Prostate gland (tissue), 2 donors: ENCODE measurements around the gene PDS5A. TPM values are rescaled to one million over a fixed set of nuclear protein-coding genes. Genes with fewer than 3 reads are reported as not detected.

Experiments
- DNase-seq: peaks from one replicate; pipeline ENCODE4 v3.0.0-alpha.2; 2019; ENCODE audit warnings: low spot score
- H3K27ac ChIP-seq, 2 donors: fragments of 200-600 bp; sonication (generic); 2 replicates each; pipeline ENCODE4 v1.5.1; 2017 to 2019
- H3K27me3 ChIP-seq: fragments of 200-600 bp; sonication (generic); replicated peaks from 2 replicates; pipeline ENCODE4 v1.5.1; 2019; ENCODE audit not compliant: insufficient read depth
- H3K36me3 ChIP-seq, 2 donors: fragments of 200-600 bp; sonication (generic); 1 replicate in 1 of 2; 2 replicates in 1 of 2; pipeline versions ENCODE4 v1.5.1 to v1.8.1; 2017 to 2019
- H3K4me1 ChIP-seq: fragments of 200-600 bp; sonication (generic); replicated peaks from 2 replicates; pipeline ENCODE4 v1.5.1; 2019
- H3K4me3 ChIP-seq, 2 donors: fragments of 200-600 bp; sonication (generic); 2 replicates each; pipeline ENCODE4 v1.5.1; 2017 to 2019
- H3K9me3 ChIP-seq: fragments of 200-600 bp; sonication (generic); 2 replicates; pipeline ENCODE4 v1.5.1; 2017
- CTCF ChIP-seq, 4 experiments: fragments of 200-600 bp in 2 of 4; fragments of 450-650 bp in 2 of 4; sonication (generic) in 2 of 4; IDR thresholded peaks; 1 replicate in 3 of 4; 2 replicates in 1 of 4; pipeline ENCODE4 v1.5.1; 2016 to 2019; ENCODE audit warnings: antibody characterized with exemption in 4 of 4, mild to moderate bottlenecking in 2 of 4, moderate library complexity in 2 of 4
- POLR2A ChIP-seq: fragments of 450-650 bp; IDR thresholded peaks from one replicate; pipeline ENCODE4 v1.6.1; 2016; ENCODE audit warnings: antibody characterized with exemption, mild to moderate bottlenecking
- POLR2AphosphoS5 ChIP-seq: sonication (generic); formaldehyde crosslinking; IDR thresholded peaks from one replicate; pipeline ENCODE4 v1.6.1; 2017; ENCODE audit warnings: antibody characterized with exemption
- WGBS: methylation state at CpG from one replicate; pipeline ENCODE4 v1.1.5; 2018; 5-methylcytosine and 5-hydroxymethylcytosine counted together
- intact Hi-C: fragments of 100-400 bp; cut with DNase I; formaldehyde crosslinking; loops from one replicate; pipeline ENCODE4 v1.14.2; 2022
- total RNA-seq, 2 donors: library from RNA; depleted of rRNA; stranded (reverse); fragments of >200 nt; gene quantifications; one replicate each; pipeline ENCODE4 v1.1.0, GENCODE V29; 2016

PDS5A gene
- total RNA-seq, 2 donors from 2014 or later: 55.7 to 57.0 TPM

DNA sequence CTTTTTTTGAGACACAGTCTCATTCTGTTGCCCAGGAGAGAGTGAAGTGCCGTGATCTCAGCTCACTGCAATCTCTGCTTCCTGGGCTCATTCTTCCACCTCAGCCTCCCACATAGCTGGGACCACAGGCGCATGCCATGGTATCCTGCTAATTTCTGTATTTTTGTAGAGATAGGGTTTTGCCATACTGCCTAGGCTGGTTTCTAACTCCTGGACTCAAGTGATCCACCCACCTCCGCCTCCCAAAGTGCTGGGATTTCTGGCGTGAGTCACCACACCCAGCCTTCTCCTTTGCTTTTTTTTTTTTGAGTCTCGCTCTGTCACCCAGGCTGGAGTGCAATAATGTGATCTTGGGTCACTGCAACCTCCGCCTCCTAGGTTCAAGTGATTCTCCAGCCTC is 94.1 kb downstream of the PDS5A start:
- no peaks in the 10 kb centered on the region for H3K4me1 ChIP-seq
- WGBS: 97% methylated on average over 6 of the region's 6 CpGs
- H3K27me3 ChIP-seq: no peaks in the 10 kb centered on the region
- H3K9me3 ChIP-seq: no peaks in the 10 kb centered on the region
- no peaks in the 10 kb centered on the region for H3K36me3 ChIP-seq
- H3K4me3 ChIP-seq: no peak overlapping the region
- DNase-seq: no peak
- TF ChIP-seq CTCF (IDR thresholded peaks at IDR 0.05) (no peak), POLR2A (no peak), POLR2AphosphoS5 (no peak)
- H3K27ac ChIP-seq: no peak overlapping the region
- intact Hi-C loops: no loop called here

DNA sequence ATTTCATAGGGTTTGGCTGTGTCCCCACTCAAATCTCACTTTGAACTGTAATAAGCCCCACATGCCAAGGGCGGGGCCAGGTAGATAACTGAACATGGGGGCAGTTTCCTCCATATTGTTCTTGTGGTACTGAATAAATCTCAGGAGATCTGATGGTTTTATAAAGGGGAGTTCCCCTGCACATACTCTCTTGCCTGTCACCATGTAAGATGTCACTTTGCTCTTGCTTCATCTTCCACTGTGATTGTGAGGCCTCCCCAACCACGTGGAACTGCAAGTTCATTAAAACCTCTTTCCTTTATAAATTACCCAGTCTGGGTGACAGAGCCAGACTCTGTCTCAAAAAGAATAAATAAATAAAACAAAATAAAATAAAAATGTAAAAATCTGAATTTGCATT is 95.9 kb downstream of the PDS5A start:
- no peak for DNase-seq
- intact Hi-C loops: no loop called here
- no peaks in the 10 kb centered on the region for H3K27me3 ChIP-seq
- no peak for TF ChIP-seq POLR2AphosphoS5
- no peak for TF ChIP-seq POLR2A
- no peak for TF ChIP-seq CTCF (IDR thresholded peaks at IDR 0.05)
- H3K9me3 ChIP-seq: no peaks in the 10 kb centered on the region
- no peaks in the 10 kb centered on the region for H3K36me3 ChIP-seq
- H3K4me3 ChIP-seq: no peak overlapping the region
- H3K27ac ChIP-seq: no peak overlapping the region
- 95% methylated on average over 2 of the region's 2 CpGs for WGBS
- H3K4me1 ChIP-seq: no peaks in the 10 kb centered on the region

DNA sequence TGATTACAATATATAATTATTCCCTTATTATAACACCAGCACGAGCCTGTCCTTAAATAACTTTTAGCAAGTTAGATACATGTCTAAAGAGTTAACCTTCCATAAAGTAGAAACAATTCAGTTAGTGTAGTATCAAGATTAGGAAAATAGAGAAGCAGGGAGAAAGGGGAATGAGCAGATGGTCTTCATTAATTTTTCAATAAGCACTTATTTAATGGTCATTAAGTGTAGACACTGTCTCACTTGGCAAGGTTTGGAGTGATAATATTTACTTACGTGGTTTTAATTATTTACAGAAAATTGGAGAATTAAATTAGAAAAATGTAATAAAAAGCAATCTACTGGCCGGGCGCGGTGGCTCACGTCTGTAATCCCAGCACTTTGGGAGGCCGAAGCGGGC is 99.7 kb downstream of the PDS5A start:
- Histone ChIP-seq H3K4me1 (no peaks in the 10 kb centered on the region), H3K36me3 (no peaks in the 10 kb centered on the region), H3K9me3 (no peaks in the 10 kb centered on the region), H3K27ac (no peak overlapping the region), H3K27me3 (no peaks in the 10 kb centered on the region), H3K4me3 (no peak overlapping the region)
- TF ChIP-seq CTCF (IDR thresholded peaks at IDR 0.05) (no peak), POLR2AphosphoS5 (no peak), POLR2A (no peak)
- 91% methylated on average over 8 of the region's 8 CpGs for WGBS
- no peak for DNase-seq
- intact Hi-C loops: no loop called here

- no peak for TF ChIP-seq CTCF (IDR thresholded peaks at IDR 0.05)
- TF ChIP-seq POLR2AphosphoS5: no peak
- no peak for TF ChIP-seq POLR2A
- DNase-seq: no peak
- no peak overlapping the region for H3K4me3 ChIP-seq
- H3K4me1 ChIP-seq: no peaks in the 10 kb centered on the region
- H3K9me3 ChIP-seq: no peaks in the 10 kb centered on the region
- H3K27me3 ChIP-seq: no peaks in the 10 kb centered on the region
- H3K27ac ChIP-seq: no peak overlapping the region
- no peaks in the 10 kb centered on the region for H3K36me3 ChIP-seq
- 94% methylated on average over 2 of the region's 2 CpGs for WGBS
- intact Hi-C loops: no loop called here
Measured at GRCh38 chr4:39873823-39874222, 103.9 kb downstream of the PDS5A start.

DNA sequence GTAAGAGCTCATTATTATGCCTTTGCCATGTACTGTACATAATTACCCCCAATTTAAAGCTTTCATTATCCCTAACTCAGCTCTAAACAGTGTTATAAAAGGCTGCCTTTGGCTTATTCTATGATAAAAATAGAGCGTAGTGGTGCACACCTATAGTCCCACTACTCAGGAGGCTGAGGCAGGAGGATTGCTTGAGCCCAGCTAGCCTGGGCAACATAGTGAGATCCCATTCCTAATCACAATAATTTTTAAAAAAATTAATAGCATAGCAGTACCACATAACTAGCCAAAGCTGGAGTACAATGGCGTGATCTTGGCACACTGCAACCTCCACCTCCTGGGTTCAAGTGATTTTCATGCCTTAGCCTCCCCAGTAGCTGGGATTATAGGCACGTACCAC is 112.4 kb downstream of the PDS5A start:
- no peak overlapping the region for H3K4me3 ChIP-seq
- H3K9me3 ChIP-seq: no peaks in the 10 kb centered on the region
- no peak for DNase-seq
- H3K27me3 ChIP-seq: no peaks in the 10 kb centered on the region
- H3K36me3 ChIP-seq: no peaks in the 10 kb centered on the region
- H3K27ac ChIP-seq: no peak overlapping the region
- intact Hi-C loops: no loop called here
- TF ChIP-seq POLR2AphosphoS5 (no peak), POLR2A (no peak), CTCF (IDR thresholded peaks at IDR 0.05) (no peak)
- H3K4me1 ChIP-seq: no peaks in the 10 kb centered on the region
- WGBS: 100% methylated on average over 3 of the region's 3 CpGs
